Stomach (tissue), 4 donors: Measurements from ENCODE around the gene SENP7.

Experiments
- CTCF ChIP-seq, 7 experiments: fragments of 450-650 bp in 4 of 7; fragments of 200-600 bp in 3 of 7; sonication (generic) in 3 of 7; IDR thresholded peaks; one replicate each; pipeline ENCODE4 v1.5.1; 2016 to 2019; ENCODE audit warnings: antibody characterized with exemption in 7 of 7, control low read depth in 2 of 7, mild to moderate bottlenecking in 1 of 7
- EP300 ChIP-seq: sonication (generic); formaldehyde crosslinking; IDR thresholded peaks from one replicate; pipeline ENCODE4 v1.6.1; 2017; ENCODE audit warnings: antibody characterized with exemption

GRCh38 chr3:101423984-101424888, 88.8 kb downstream of the SENP7 start:
- no peak for TF ChIP-seq CTCF (IDR thresholded peaks at IDR 0.05)
- no peak for TF ChIP-seq EP300
